Tibial artery (tissue), 4 donors: Measurements from ENCODE around the gene MYH1.
"Not testable (repeated sequence)": the region's sequence is repeated elsewhere in the genome, so short reads cannot be mapped to it uniquely, and the experiment has no call there.

Source experiments
- DNase-seq, 2 donors: peaks; one replicate each; pipeline ENCODE4 v3.0.0-alpha.2; 2019
- H3K27ac ChIP-seq, 2 donors: fragments of 200-600 bp; sonication (generic) in 1 of 2; 1 replicate in 1 of 2; 2 replicates in 1 of 2; pipeline ENCODE4 v1.5.1; 2018 to 2019; ENCODE audit warnings: mild to moderate bottlenecking in 1 of 2
- H3K27me3 ChIP-seq, 2 donors: fragments of 200-600 bp; sonication (generic) in 1 of 2; one replicate each; pipeline versions ENCODE4 v1.5.1 to v1.6.0; 2016 to 2019
- H3K36me3 ChIP-seq, 3 donors: fragments of 200-600 bp; sonication (generic) in 2 of 3; one replicate each; pipeline ENCODE4 v1.5.1; 2016 to 2019; ENCODE audit warnings: mild to moderate bottlenecking in 2 of 3
- H3K4me1 ChIP-seq, 4 donors: fragments of 200-600 bp; sonication (generic) in 2 of 4; 1 replicate in 3 of 4; 2 replicates in 1 of 4; pipeline ENCODE4 v1.5.1; 2016 to 2019
- H3K4me3 ChIP-seq, 2 donors: fragments of 200-600 bp; sonication (generic) in 1 of 2; 1 replicate in 1 of 2; 2 replicates in 1 of 2; pipeline ENCODE4 v1.5.1; 2018 to 2019; ENCODE audit warnings: mild to moderate bottlenecking in 2 of 2
- H3K9me3 ChIP-seq, 3 donors: fragments of 200-600 bp; sonication (generic) in 1 of 3; one replicate each; pipeline ENCODE4 v1.5.1; 2016 to 2019
- CTCF ChIP-seq, 2 experiments: fragments of 200-600 bp in 1 of 2; fragments of 450-650 bp in 1 of 2; IDR thresholded peaks; one replicate each; pipeline ENCODE4 v1.5.1; 2017 to 2019; ENCODE audit warnings: antibody characterized with exemption in 2 of 2, mild to moderate bottlenecking in 1 of 2, moderate library complexity in 1 of 2
- intact Hi-C: fragments of 100-400 bp; cut with DNase I; formaldehyde crosslinking; loops from one replicate; pipeline ENCODE4 v1.15.0; 2023; ENCODE audit warnings: low total_unique reads

Gene MYH1

GRCh38 chr17:10550014-10550413 is 31.7 kb upstream of the MYH1 start:
- TF ChIP-seq CTCF (IDR thresholded peaks at IDR 0.05) = no peak
- no peak overlapping the region for H3K4me3 ChIP-seq
- no peaks in the 10 kb centered on the region for H3K36me3 ChIP-seq
- intact Hi-C loops = no loop called here
- H3K4me1 ChIP-seq = no peaks in the 10 kb centered on the region
- no peaks in the 10 kb centered on the region for H3K27me3 ChIP-seq
- DNase-seq = no peak
- no peaks in the 10 kb centered on the region for H3K9me3 ChIP-seq
- H3K27ac ChIP-seq = no peak overlapping the region

GRCh38 chr17:10549096-10549842 is 30.9 kb upstream of the MYH1 start, which contains the start of gene MYH2:
MYH2 (minus strand) TSS chr17:10549658; CDS start chr17:10547920, 1,738 bp downstream.
- intact Hi-C loops = no loop called here
- no peaks in the 10 kb centered on the region for H3K27me3 ChIP-seq

GRCh38 chr17:10547351-10547750 is 29.0 kb upstream of the MYH1 start:
- Histone ChIP-seq H3K27ac (no peak overlapping the region), H3K27me3 (no peaks in the 10 kb centered on the region), H3K36me3 (no peaks in the 10 kb centered on the region), H3K4me3 (no peak overlapping the region), H3K4me1 (no peaks in the 10 kb centered on the region), H3K9me3 (no peaks in the 10 kb centered on the region)
- TF ChIP-seq CTCF (IDR thresholded peaks at IDR 0.05) = no peak
- no peak for DNase-seq
- intact Hi-C loops = no loop called here

More at GRCh38 chr17:10549096-10549842, 30.9 kb upstream of the MYH1 start, which contains the start of gene MYH2:
- no peaks in the 10 kb centered on the region for H3K4me1 ChIP-seq
- no peaks in the 10 kb centered on the region for H3K36me3 ChIP-seq
- H3K27ac ChIP-seq = no peak within 1 kb of the TSS
- no peak for TF ChIP-seq CTCF (IDR thresholded peaks at IDR 0.05)
- H3K4me3 ChIP-seq = no peak within 1 kb of the TSS
- DNase-seq = no peak
- no peaks in the 10 kb centered on the region for H3K9me3 ChIP-seq

- H3K27me3 ChIP-seq, H3K27ac ChIP-seq, intact Hi-C loops, H3K4me3 ChIP-seq, H3K36me3 ChIP-seq, H3K4me1 ChIP-seq, DNase-seq: not testable (repeated sequence)
- peaks cover 0 to 11% (median 8%) of the 10 kb centered on the region in 3 donors for H3K9me3 ChIP-seq
These were observed 25.1 kb upstream of the MYH1 start for GRCh38 chr17:10543486-10543885.

GRCh38 chr17:10541179-10541578 is 22.8 kb upstream of the MYH1 start:
- DNase-seq, H3K4me1 ChIP-seq, H3K4me3 ChIP-seq, H3K36me3 ChIP-seq, H3K27me3 ChIP-seq, H3K27ac ChIP-seq, intact Hi-C loops: not testable (repeated sequence)
- H3K9me3 ChIP-seq = peaks cover 0 to 11% (median 8%) of the 10 kb centered on the region in 3 donors

- TF ChIP-seq CTCF (IDR thresholded peaks at IDR 0.05) = no peak
- Histone ChIP-seq H3K27me3 (no peaks in the 10 kb centered on the region), H3K4me1 (no peaks in the 10 kb centered on the region), H3K4me3 (no peak overlapping the region), H3K36me3 (no peaks in the 10 kb centered on the region), H3K27ac (no peak overlapping the region), H3K9me3 (no peaks in the 10 kb centered on the region)
- intact Hi-C loops = no loop called here
- no peak for DNase-seq
These were observed 13.7 kb upstream of the MYH1 start for GRCh38 chr17:10532026-10532425.
